OCI-LY1 (cell line): ENCODE data around the gene VGLL4.

ENCODE experiments used
- H2AFZ ChIP-seq: fragments of 200-600 bp; sonication (generic), shearing (Covaris generic); 2 replicates; pipeline ENCODE4 v1.6.0; 2014; ENCODE audit warnings: antibody characterized with exemption, mild to moderate bottlenecking, low read length
- H3F3A ChIP-seq: fragments of 200-600 bp; sonication (generic), shearing (Covaris generic); 2 replicates; pipeline ENCODE4 v1.6.0; 2014; ENCODE audit warnings: mild to moderate bottlenecking, antibody characterized with exemption, low read length, moderate library complexity; ENCODE audit not compliant: insufficient read depth
- H3K27ac ChIP-seq: fragments of 200-600 bp; sonication (generic); 2 replicates; pipeline ENCODE4 v1.5.1; 2014; ENCODE audit warnings: low read length, mixed run types, mild to moderate bottlenecking, low read depth; ENCODE audit not compliant: poor library complexity, severe bottlenecking
- H3K27me3 ChIP-seq: fragments of 200-600 bp; sonication (generic); 2 replicates; pipeline ENCODE4 v1.6.0; 2014; ENCODE audit warnings: antibody characterized with exemption, mild to moderate bottlenecking, low read length, moderate library complexity; ENCODE audit not compliant: insufficient read depth
- H3K36me3 ChIP-seq: fragments of 200-600 bp; sonication (generic); 2 replicates; pipeline ENCODE4 v1.6.1; 2014; ENCODE audit warnings: mild to moderate bottlenecking, antibody characterized with exemption, low read length, moderate library complexity, mixed read lengths; ENCODE audit not compliant: insufficient read depth
- H3K4me1 ChIP-seq: fragments of 200-600 bp; sonication (generic); 2 replicates; pipeline ENCODE4 v1.5.1; 2014; ENCODE audit warnings: mild to moderate bottlenecking, low read length, moderate library complexity; ENCODE audit not compliant: insufficient read depth, severe bottlenecking
- H3K4me2 ChIP-seq: fragments of 200-600 bp; sonication (generic), shearing (Covaris generic); 2 replicates; pipeline ENCODE4 v1.6.1; 2014; ENCODE audit warnings: low read length
- H3K4me3 ChIP-seq: fragments of 200-600 bp; sonication (generic); 2 replicates; pipeline ENCODE4 v1.5.1; 2014; ENCODE audit warnings: low read length, low read depth, mild to moderate bottlenecking, mixed read lengths; ENCODE audit not compliant: poor library complexity, severe bottlenecking
- H3K79me2 ChIP-seq: fragments of 200-600 bp; shearing (Covaris generic); 2 replicates; pipeline ENCODE4 v1.6.1; 2016; ENCODE audit warnings: mixed run types, low read length, mixed read lengths; ENCODE audit not compliant: insufficient read depth
- H3K9ac ChIP-seq: fragments of 200-600 bp; sonication (generic), shearing (Covaris generic); 2 replicates; pipeline ENCODE4 v1.6.1; 2014; ENCODE audit warnings: mild to moderate bottlenecking, low read length, mixed read lengths
- H3K9me2 ChIP-seq: fragments of 200-600 bp; sonication (generic), shearing (Covaris generic); 2 replicates; pipeline ENCODE4 v1.6.1; 2014; ENCODE audit warnings: low read depth, mild to moderate bottlenecking, low read length, mixed read lengths
- H3K9me3 ChIP-seq: fragments of 200-600 bp; shearing (Covaris generic); 2 replicates; pipeline ENCODE4 v1.6.1; 2014; ENCODE audit warnings: low read length, mixed read lengths
- H4K20me1 ChIP-seq: fragments of 200-600 bp; sonication (generic), shearing (Covaris generic); 2 replicates; pipeline ENCODE4 v1.6.0; 2016; ENCODE audit warnings: mild to moderate bottlenecking, low read length; ENCODE audit not compliant: insufficient read depth
- EZH2 ChIP-seq: fragments of 200-600 bp; sonication (generic), shearing (Covaris generic); IDR thresholded peaks from 2 replicates; pipeline ENCODE4 v1.8.0; 2017; ENCODE audit warnings: borderline replicate concordance, mixed run types, mild to moderate bottlenecking, antibody characterized with exemption, low read length, moderate library complexity, mixed read lengths
- TF ChIP-seq, protein P1 (sequence below): fragments of 200-600 bp; sonication (generic), shearing (Covaris generic); IDR thresholded peaks from 2 replicates; pipeline ENCODE4 v1.5.1; 2017; ENCODE audit warnings: mild to moderate bottlenecking, antibody characterized with exemption, low read length, moderate library complexity, mixed read lengths

The VGLL4 gene

DNA sequence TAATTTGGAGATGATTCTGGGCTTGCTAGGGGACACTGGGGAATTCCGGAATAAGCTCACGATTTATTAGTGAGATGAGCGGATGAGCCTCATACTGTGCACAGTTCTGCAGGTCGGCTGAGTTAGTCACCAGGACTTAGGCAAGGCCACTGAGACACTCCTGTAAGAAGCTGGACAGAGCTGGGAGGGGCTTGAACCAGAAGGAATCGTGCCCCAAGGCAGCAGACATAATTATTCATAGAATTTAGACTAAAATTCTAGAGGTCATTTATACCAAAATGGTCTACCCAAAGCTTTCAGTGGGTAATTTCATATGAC, 121.4 kb downstream of the VGLL4 start:
- Histone ChIP-seq H3F3A (no peaks in the 10 kb centered on the region), H3K27ac (no peak overlapping the region), H3K36me3 (no peaks in the 10 kb centered on the region), H3K79me2 (no peaks in the 10 kb centered on the region), H3K4me1 (no peaks in the 10 kb centered on the region), H3K27me3 (no peaks in the 10 kb centered on the region), H3K9ac (no peak overlapping the region), H3K4me3 (no peak overlapping the region), H3K4me2 (no peak overlapping the region), H3K9me2 (no peaks in the 10 kb centered on the region), H2AFZ (no peak overlapping the region), H4K20me1 (no peaks in the 10 kb centered on the region), H3K9me3 (peaks cover 5% of the 10 kb centered on the region; the same call in 1 of the 2 replicates)
- TF ChIP-seq, protein P1, sequence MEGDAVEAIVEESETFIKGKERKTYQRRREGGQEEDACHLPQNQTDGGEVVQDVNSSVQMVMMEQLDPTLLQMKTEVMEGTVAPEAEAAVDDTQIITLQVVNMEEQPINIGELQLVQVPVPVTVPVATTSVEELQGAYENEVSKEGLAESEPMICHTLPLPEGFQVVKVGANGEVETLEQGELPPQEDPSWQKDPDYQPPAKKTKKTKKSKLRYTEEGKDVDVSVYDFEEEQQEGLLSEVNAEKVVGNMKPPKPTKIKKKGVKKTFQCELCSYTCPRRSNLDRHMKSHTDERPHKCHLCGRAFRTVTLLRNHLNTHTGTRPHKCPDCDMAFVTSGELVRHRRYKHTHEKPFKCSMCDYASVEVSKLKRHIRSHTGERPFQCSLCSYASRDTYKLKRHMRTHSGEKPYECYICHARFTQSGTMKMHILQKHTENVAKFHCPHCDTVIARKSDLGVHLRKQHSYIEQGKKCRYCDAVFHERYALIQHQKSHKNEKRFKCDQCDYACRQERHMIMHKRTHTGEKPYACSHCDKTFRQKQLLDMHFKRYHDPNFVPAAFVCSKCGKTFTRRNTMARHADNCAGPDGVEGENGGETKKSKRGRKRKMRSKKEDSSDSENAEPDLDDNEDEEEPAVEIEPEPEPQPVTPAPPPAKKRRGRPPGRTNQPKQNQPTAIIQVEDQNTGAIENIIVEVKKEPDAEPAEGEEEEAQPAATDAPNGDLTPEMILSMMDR: no peak
- TF ChIP-seq EZH2: no peak

DNA sequence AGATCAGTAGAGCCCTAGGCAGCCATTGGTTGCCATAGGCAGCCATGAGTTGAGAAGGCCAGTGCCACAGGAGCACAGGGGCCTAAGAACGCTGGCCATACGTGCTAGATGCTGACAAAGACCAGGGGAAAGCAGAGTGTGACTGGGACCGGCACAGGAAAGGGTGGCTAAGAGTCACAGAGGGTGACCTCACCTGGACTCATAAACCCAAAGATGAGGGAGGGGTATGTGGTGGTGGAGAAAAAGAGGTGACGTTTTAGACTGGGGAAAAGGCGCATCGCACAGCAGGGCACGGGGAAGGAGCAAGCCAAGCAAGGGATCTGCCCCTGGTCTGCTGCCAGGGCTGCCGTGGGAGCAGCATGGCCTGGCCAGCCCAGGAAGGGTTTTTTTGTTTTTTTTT, 122.5 kb downstream of the VGLL4 start:
- Histone ChIP-seq H3K27ac (no peak overlapping the region), H3K79me2 (no peaks in the 10 kb centered on the region), H3F3A (no peaks in the 10 kb centered on the region), H4K20me1 (no peaks in the 10 kb centered on the region), H3K9me3 (no peaks in the 10 kb centered on the region), H3K36me3 (no peaks in the 10 kb centered on the region), H2AFZ (no peak overlapping the region), H3K27me3 (no peaks in the 10 kb centered on the region), H3K4me3 (no peak overlapping the region), H3K9ac (no peak overlapping the region), H3K9me2 (no peaks in the 10 kb centered on the region), H3K4me1 (no peaks in the 10 kb centered on the region), H3K4me2 (no peak overlapping the region)
- TF ChIP-seq EZH2: no peak
- TF ChIP-seq, protein P1: no peak

DNA sequence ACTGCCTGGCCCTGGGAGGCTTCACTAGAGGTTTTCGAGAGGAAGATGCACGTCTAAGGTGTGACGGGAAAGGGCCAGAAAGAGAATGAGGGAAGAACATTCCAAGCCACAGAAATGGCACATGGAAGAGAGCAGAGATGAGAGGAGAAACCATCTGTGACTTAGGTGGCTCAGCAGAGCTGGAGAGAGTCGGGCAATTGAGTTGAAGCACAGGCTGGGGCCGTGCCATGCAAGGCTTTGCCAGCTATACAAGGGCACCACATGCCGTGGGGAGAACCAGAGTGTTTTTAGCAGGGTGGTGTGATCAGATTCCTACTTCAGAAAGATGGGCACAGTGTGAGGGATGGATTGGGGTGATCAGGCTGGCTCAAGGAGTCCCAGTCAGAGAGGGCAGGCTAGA, 126.1 kb downstream of the VGLL4 start:
- Histone ChIP-seq H3K4me3 (no peak overlapping the region), H3K79me2 (no peaks in the 10 kb centered on the region), H3K9me3 (no peaks in the 10 kb centered on the region), H2AFZ (no peak overlapping the region), H3F3A (no peaks in the 10 kb centered on the region), H3K9me2 (no peaks in the 10 kb centered on the region), H3K4me2 (no peak overlapping the region), H3K36me3 (no peaks in the 10 kb centered on the region), H3K27ac (no peak overlapping the region), H4K20me1 (no peaks in the 10 kb centered on the region), H3K27me3 (no peaks in the 10 kb centered on the region), H3K4me1 (no peaks in the 10 kb centered on the region), H3K9ac (no peak overlapping the region)
- TF ChIP-seq, protein P1: no peak
- no peak for TF ChIP-seq EZH2
